Measurements from ENCODE around the gene ADRM1. TPM values are rescaled to one million over a fixed set of nuclear protein-coding genes. Genes with fewer than 3 reads are reported as not detected.

The ADRM1 gene
- total and polyA plus RNA-seq, 2 donors from 2014 or later, result 64.4 to 79.4 TPM

- no peak for DNase-seq
- no peaks in the 10 kb centered on the region for H3K9me3 ChIP-seq (ENCODE audit: control insufficient read depth in 2 of 3, insufficient read depth in 1 of 3, low read length in 3 of 3)
- no peak overlapping the region for H3K4me3 ChIP-seq (ENCODE audit: low read length in 3 of 3)
- H3K27me3 ChIP-seq (ENCODE audit: control insufficient read depth, insufficient read depth, low read length), result no peaks in the 10 kb centered on the region
- H3K27ac ChIP-seq (ENCODE audit: low read depth in 2 of 2, low read length in 2 of 2), result no peak overlapping the region
- intact Hi-C loops (cut with DNase I), result no loop called here
- TF ChIP-seq, protein P1, sequence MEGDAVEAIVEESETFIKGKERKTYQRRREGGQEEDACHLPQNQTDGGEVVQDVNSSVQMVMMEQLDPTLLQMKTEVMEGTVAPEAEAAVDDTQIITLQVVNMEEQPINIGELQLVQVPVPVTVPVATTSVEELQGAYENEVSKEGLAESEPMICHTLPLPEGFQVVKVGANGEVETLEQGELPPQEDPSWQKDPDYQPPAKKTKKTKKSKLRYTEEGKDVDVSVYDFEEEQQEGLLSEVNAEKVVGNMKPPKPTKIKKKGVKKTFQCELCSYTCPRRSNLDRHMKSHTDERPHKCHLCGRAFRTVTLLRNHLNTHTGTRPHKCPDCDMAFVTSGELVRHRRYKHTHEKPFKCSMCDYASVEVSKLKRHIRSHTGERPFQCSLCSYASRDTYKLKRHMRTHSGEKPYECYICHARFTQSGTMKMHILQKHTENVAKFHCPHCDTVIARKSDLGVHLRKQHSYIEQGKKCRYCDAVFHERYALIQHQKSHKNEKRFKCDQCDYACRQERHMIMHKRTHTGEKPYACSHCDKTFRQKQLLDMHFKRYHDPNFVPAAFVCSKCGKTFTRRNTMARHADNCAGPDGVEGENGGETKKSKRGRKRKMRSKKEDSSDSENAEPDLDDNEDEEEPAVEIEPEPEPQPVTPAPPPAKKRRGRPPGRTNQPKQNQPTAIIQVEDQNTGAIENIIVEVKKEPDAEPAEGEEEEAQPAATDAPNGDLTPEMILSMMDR (IDR thresholded peaks at IDR 0.05; ENCODE audit: borderline replicate concordance, extremely low read depth, insufficient read depth), result no peak
- H3K9ac ChIP-seq (ENCODE audit: low read length in 3 of 3), result no peak overlapping the region
- H3K36me3 ChIP-seq (ENCODE audit: control insufficient read depth in 2 of 3, insufficient read depth in 3 of 3, low read length in 3 of 3), result peaks cover 3 to 33% (median 32%) of the 10 kb centered on the region in 3 donors
- H3K4me1 ChIP-seq (ENCODE audit: control insufficient read depth in 2 of 3, insufficient read depth in 2 of 3, low read depth in 1 of 3, low read length in 3 of 3), result no peaks in the 10 kb centered on the region
- no peak for FAIRE-seq
Measured at GRCh38 chr20:62333820-62334595, 31.2 kb downstream of the ADRM1 start.

GRCh38 chr20:62334881-62335280 lies 32.1 kb downstream of the ADRM1 start:
- Histone ChIP-seq H3K4me1 (ENCODE audit: control insufficient read depth in 2 of 3, insufficient read depth in 2 of 3, low read depth in 1 of 3, low read length in 3 of 3) (no peaks in the 10 kb centered on the region), H3K36me3 (ENCODE audit: control insufficient read depth in 2 of 3, insufficient read depth in 3 of 3, low read length in 3 of 3) (peaks cover 3 to 36% (median 33%) of the 10 kb centered on the region in 3 donors), H3K27ac (ENCODE audit: low read depth in 2 of 2, low read length in 2 of 2) (no peak overlapping the region), H3K9me3 (ENCODE audit: control insufficient read depth in 2 of 3, insufficient read depth in 1 of 3, low read length in 3 of 3) (no peaks in the 10 kb centered on the region), H3K27me3 (ENCODE audit: control insufficient read depth, insufficient read depth, low read length) (no peaks in the 10 kb centered on the region), H3K9ac (ENCODE audit: low read length in 3 of 3) (no peak overlapping the region), H3K4me3 (ENCODE audit: low read length in 3 of 3) (no peak overlapping the region)
- no peak for FAIRE-seq
- no peak for DNase-seq
- TF ChIP-seq, protein P1 (IDR thresholded peaks at IDR 0.05; ENCODE audit: borderline replicate concordance, extremely low read depth, insufficient read depth), result no peak
- intact Hi-C loops (cut with DNase I), result no loop called here

- no peak for DNase-seq
- intact Hi-C loops (cut with DNase I), result no loop called here
- Histone ChIP-seq H3K4me1 (ENCODE audit: control insufficient read depth in 2 of 3, insufficient read depth in 2 of 3, low read depth in 1 of 3, low read length in 3 of 3) (no peaks in the 10 kb centered on the region), H3K27ac (ENCODE audit: low read depth in 2 of 2, low read length in 2 of 2) (no peak overlapping the region), H3K9me3 (ENCODE audit: control insufficient read depth in 2 of 3, insufficient read depth in 1 of 3, low read length in 3 of 3) (no peaks in the 10 kb centered on the region), H3K36me3 (ENCODE audit: control insufficient read depth in 2 of 3, insufficient read depth in 3 of 3, low read length in 3 of 3) (peaks cover 3 to 37% (median 35%) of the 10 kb centered on the region in 3 donors), H3K9ac (ENCODE audit: low read length in 3 of 3) (no peak overlapping the region), H3K27me3 (ENCODE audit: control insufficient read depth, insufficient read depth, low read length) (no peaks in the 10 kb centered on the region), H3K4me3 (ENCODE audit: low read length in 3 of 3) (no peak overlapping the region)
- no peak for FAIRE-seq
- TF ChIP-seq, protein P1 (IDR thresholded peaks at IDR 0.05; ENCODE audit: borderline replicate concordance, extremely low read depth, insufficient read depth), result no peak
Measured at GRCh38 chr20:62335532-62335931, 32.7 kb downstream of the ADRM1 start.

Data from kidney (tissue), 14 donors.